Astrocyte of the cerebellum (primary cell): Measurements from ENCODE around the gene CCN5.

Experiments
- DNase-seq: peaks from one replicate; pipeline ENCODE4 v3.0.0-alpha.2; 2011; ENCODE audit warnings: low read depth
- H3K4me3 ChIP-seq: 2 replicates; pipeline ENCODE4 v1.5.1; 2011; ENCODE audit warnings: mild to moderate bottlenecking, low read depth, low read length, moderate library complexity
- CTCF ChIP-seq: IDR thresholded peaks from 2 replicates; pipeline ENCODE4 v1.5.1; 2012; ENCODE audit warnings: low read length, low read depth, moderate library complexity, mild to moderate bottlenecking; ENCODE audit errors: missing control alignments
- in situ Hi-C: cut with HindIII; loops from 2 replicates; pipeline ENCODE4 v1.10.0; 2017; ENCODE audit warnings: low sequenced_read_pairs

Gene CCN5

GRCh38 chr20:44683263-44684046 is 31.7 kb upstream of the CCN5 start:
- TF ChIP-seq CTCF = peak; percentile 62
- in situ Hi-C loops = loop anchor here (5.0 kb wide), 1 partner anchor 184 kb away; no protein-coding TSS in a partner anchor

GRCh38 chr20:44684047-44684967 is 30.9 kb upstream of the CCN5 start:
- in situ Hi-C loops = loop anchor here (5.0 kb wide), 1 partner anchor 183 kb away; no protein-coding TSS in a partner anchor
- no peak for DNase-seq
- TF ChIP-seq CTCF = no peak
- no peak overlapping the region for H3K4me3 ChIP-seq

More at GRCh38 chr20:44683263-44684046, 31.7 kb upstream of the CCN5 start:
- no peak overlapping the region for H3K4me3 ChIP-seq
- DNase-seq = no peak

- no peak overlapping the region for H3K4me3 ChIP-seq
- no peak for DNase-seq
- in situ Hi-C loops = no loop called here
- TF ChIP-seq CTCF = no peak
These were observed 28.2 kb upstream of the CCN5 start for GRCh38 chr20:44686934-44687333.

- in situ Hi-C loops = no loop called here
- no peak overlapping the region for H3K4me3 ChIP-seq
- DNase-seq = no peak
- TF ChIP-seq CTCF = no peak
These were observed 27.0 kb upstream of the CCN5 start for GRCh38 chr20:44688053-44688625.

- DNase-seq = no peak
- in situ Hi-C loops = no loop called here
- H3K4me3 ChIP-seq = no peak overlapping the region
- no peak for TF ChIP-seq CTCF
These were observed 25.4 kb upstream of the CCN5 start for GRCh38 chr20:44689809-44690208.

GRCh38 chr20:44690781-44691423 is 24.3 kb upstream of the CCN5 start:
- H3K4me3 ChIP-seq = no peak overlapping the region
- no peak for TF ChIP-seq CTCF
- DNase-seq = no peak
- in situ Hi-C loops = no loop called here
